Measurements from ENCODE around the gene MSRB3. TPM values are rescaled to one million over a fixed set of nuclear protein-coding genes. Genes with fewer than 3 reads are reported as not detected.
"Not testable (repeated sequence)": the region's sequence is repeated elsewhere in the genome, so short reads cannot be mapped to it uniquely, and the experiment has no call there.

The MSRB3 gene
- total RNA-seq, 1 experiment from 2014 or later, result 19.1 TPM

DNA sequence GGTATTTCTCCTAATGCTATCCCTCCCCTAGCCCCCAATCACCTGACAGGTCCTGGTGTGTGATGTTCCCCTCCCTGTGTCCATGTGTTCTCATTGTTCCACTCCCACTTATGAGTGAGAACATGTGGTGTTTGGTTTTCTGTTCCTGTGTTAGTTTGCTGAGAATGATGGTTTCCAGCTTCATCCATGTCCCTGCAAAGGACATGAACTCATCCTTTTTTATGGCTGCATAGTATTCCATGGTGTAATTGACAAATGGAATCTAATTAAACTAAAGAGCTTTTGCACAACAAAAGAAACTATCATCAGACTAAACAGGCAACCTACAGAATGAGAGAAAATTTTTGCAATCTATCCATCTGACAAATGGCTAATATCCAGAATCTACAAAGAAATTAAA, 178.9 kb downstream of the MSRB3 start:
- not testable (repeated sequence) for H3K4me3 ChIP-seq; H3K4me1 ChIP-seq; H3K27me3 ChIP-seq; DNase-seq; H3K27ac ChIP-seq; H3K36me3 ChIP-seq; H3K9me3 ChIP-seq (replicated peaks)

DNA sequence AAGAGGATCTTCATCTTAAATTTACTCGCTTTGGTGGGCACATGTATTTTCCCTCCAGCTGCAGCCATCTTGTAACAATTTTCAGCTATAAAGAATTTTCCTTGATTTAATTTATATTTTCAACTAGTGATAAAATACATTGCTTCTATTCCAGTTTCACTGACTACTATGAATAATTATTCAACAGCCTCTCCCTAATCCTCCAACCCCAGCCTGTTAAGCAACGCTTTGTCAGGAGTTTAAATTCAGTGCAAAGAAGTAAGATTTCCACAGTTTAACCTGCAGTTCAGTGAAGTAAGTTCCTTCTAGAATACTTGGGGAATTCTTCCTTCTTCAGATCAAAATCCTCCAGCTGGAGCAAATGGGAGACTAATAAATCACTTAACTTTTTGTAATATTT, 180.2 kb downstream of the MSRB3 start:
- no peaks in the 10 kb centered on the region for H3K4me1 ChIP-seq

DNA sequence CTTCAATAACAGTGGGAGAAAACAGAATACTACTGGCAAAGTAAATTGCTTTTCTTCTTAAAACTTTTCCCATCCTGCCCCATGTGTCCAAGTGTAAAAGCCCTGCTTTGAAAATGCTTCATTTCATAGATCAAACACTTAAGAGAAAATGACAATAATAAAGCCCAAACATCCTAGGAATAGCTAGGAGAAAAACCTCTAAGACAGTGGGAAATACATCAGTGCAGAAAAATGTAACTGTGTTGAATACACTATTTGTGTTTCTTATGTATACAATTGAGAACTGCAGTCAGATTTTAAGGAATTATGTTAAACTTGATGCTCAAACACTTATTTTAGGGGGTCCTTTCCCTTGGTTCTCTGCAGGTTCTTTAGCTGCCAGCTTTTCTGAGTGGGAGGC, 181.1 kb downstream of the MSRB3 start:
- no peak for DNase-seq

More for the DNA sequence above, 180.2 kb downstream of the MSRB3 start:
- H3K9me3 ChIP-seq (replicated peaks), result no peaks in the 10 kb centered on the region; the same call in 1 of the 2 replicates
- DNase-seq, result no peak
- H3K36me3 ChIP-seq, result peaks cover 2% of the 10 kb centered on the region; the same call in 1 of the 2 replicates
- H3K27ac ChIP-seq, result no peak overlapping the region
- no peak overlapping the region for H3K4me3 ChIP-seq
- no peaks in the 10 kb centered on the region for H3K27me3 ChIP-seq

DNA sequence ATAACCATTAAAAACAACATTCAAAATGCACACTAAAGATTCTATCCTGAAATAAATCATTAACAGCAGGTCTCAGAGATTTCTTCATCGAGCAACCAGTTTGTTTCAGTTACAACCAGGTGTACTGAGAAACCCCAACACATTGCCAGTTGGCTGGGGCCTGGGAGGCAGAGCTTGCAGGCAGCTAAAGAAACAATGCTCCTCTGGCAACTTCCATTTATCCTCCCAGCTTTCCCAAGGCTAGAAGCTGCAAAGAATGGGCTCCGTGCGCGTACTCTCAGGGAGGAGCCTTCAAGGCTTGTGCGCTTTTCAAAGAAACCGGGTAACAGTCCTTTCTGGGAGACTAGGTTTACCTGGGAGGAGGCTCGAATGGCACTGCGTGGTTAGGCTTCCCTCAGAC, 181.6 kb downstream of the MSRB3 start:
- Histone ChIP-seq H3K36me3 (no peaks in the 10 kb centered on the region; the same call in 1 of the 2 replicates), H3K4me3 (no peak overlapping the region), H3K9me3 (replicated peaks) (no peaks in the 10 kb centered on the region; the same call in 1 of the 2 replicates), H3K27me3 (no peaks in the 10 kb centered on the region), H3K4me1 (peaks cover 7% of the 10 kb centered on the region; the same call in 1 of the 2 replicates), H3K27ac (no peak overlapping the region)
- DNase-seq, result no peak

More for the DNA sequence above, 181.1 kb downstream of the MSRB3 start:
- Histone ChIP-seq H3K36me3 (peaks cover under 1% of the 10 kb centered on the region; the same call in 1 of the 2 replicates), H3K9me3 (replicated peaks) (no peaks in the 10 kb centered on the region; the same call in 1 of the 2 replicates), H3K27ac (no peak overlapping the region), H3K4me1 (peaks cover 2% of the 10 kb centered on the region; the same call in 1 of the 2 replicates), H3K27me3 (no peaks in the 10 kb centered on the region), H3K4me3 (no peak overlapping the region)

DNA sequence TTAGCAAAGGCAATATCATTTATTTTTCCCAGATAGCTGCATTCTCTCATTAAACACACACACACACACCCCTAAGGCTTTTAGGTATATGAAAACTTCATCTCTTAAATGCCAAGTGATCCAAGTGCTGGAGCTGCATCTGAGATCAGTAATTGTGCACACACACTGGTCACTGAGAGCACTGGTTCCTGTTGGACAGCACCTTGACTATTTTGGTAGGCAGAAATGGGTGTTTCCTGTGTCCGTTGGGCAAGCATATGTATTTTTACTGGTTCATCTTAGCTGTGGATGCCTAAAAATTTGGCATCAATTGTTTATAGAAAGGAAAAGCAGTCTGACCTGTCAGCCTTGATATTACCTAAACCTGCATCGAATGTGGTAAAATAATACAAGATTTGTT, 182.5 kb downstream of the MSRB3 start:
- Histone ChIP-seq H3K36me3 (no peaks in the 10 kb centered on the region; the same call in 1 of the 2 replicates), H3K27ac (no peak overlapping the region), H3K4me3 (no peak overlapping the region), H3K27me3 (no peaks in the 10 kb centered on the region), H3K4me1 (peaks cover 8% of the 10 kb centered on the region; the same call in 1 of the 2 replicates), H3K9me3 (replicated peaks) (no peaks in the 10 kb centered on the region; the same call in 1 of the 2 replicates)
- no peak for DNase-seq

DNA sequence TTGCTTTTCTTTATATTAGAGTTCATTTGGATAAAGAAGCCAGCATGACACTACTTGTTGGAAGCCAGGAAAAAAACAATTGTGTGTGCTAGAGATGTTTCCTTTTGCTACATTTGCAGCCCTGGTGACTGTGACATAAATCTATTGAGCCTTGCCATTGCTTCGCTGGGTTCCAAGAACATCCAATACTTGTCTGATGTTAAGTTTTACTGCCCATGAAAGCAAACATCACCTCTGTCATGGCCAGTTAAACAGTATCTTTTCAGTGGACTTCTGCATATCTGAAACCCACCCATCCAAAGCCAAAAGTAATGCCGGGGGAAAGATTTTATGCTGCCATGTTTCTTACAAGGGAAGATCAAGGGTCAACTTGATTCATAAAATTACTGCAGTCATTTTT, 184.0 kb downstream of the MSRB3 start:
- Histone ChIP-seq H3K4me1 (peaks cover 8% of the 10 kb centered on the region; the same call in 1 of the 2 replicates), H3K27me3 (no peaks in the 10 kb centered on the region), H3K4me3 (no peak overlapping the region), H3K9me3 (replicated peaks) (no peaks in the 10 kb centered on the region; the same call in 1 of the 2 replicates), H3K36me3 (no peaks in the 10 kb centered on the region; the same call in 1 of the 2 replicates), H3K27ac (no peak overlapping the region)
- no peak for DNase-seq

DNA sequence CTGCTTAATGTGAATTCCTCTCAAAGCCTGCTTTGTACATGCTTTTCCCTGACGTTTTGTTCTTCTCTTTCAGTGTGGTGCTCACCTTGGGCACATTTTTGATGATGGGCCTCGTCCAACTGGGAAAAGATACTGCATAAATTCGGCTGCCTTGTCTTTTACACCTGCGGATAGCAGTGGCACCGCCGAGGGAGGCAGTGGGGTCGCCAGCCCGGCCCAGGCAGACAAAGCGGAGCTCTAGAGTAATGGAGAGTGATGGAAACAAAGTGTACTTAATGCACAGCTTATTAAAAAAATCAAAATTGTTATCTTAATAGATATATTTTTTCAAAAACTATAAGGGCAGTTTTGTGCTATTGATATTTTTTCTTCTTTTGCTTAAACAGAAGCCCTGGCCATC, 184.6 kb downstream of the MSRB3 start:
- Histone ChIP-seq H3K27ac (no peak overlapping the region), H3K36me3 (no peaks in the 10 kb centered on the region; the same call in 1 of the 2 replicates), H3K4me1 (peaks cover 8% of the 10 kb centered on the region; the same call in 1 of the 2 replicates), H3K4me3 (no peak overlapping the region), H3K27me3 (no peaks in the 10 kb centered on the region), H3K9me3 (replicated peaks) (no peaks in the 10 kb centered on the region)
- no peak for DNase-seq

DNA sequence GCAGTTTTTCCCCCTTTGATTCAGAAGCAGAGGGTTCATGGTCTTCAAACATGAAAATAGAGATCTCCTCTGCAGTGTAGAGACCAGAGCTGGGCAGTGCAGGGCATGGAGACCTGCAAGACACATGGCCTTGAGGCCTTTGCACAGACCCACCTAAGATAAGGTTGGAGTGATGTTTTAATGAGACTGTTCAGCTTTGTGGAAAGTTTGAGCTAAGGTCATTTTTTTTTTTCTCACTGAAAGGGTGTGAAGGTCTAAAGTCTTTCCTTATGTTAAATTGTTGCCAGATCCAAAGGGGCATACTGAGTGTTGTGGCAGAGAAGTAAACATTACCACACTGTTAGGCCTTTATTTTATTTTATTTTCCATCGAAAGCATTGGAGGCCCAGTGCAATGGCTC, 185.1 kb downstream of the MSRB3 start:
- peaks cover 8% of the 10 kb centered on the region; the same call in 1 of the 2 replicates for H3K4me1 ChIP-seq

DNA sequence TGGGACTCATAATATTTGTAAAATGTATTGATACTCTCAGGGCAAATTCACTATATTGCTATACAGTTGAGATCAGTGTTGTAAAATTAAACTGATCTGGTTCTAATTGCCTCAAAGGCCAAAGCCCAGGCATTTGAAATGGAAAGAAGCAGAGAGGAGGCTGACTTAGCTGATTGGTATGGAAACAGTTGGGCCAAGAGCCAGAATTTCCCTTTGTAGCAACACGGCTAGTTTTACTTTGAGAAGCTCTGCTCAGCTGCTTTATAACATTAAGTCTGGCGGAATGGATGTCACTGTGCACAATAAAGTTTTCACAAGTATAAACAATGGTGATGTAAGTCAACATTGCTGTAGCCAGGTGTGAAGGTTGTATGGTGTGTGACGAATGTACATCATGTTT, 186.4 kb downstream of the MSRB3 start:
- H3K9me3 ChIP-seq (replicated peaks), result no peaks in the 10 kb centered on the region
- H3K36me3 ChIP-seq, result no peaks in the 10 kb centered on the region

More for the DNA sequence above, 185.1 kb downstream of the MSRB3 start:
- H3K36me3 ChIP-seq, result no peaks in the 10 kb centered on the region
- no peak for DNase-seq
- H3K4me3 ChIP-seq, result no peak overlapping the region
- H3K9me3 ChIP-seq (replicated peaks), result no peaks in the 10 kb centered on the region
- no peak overlapping the region for H3K27ac ChIP-seq
- no peaks in the 10 kb centered on the region for H3K27me3 ChIP-seq

DNA sequence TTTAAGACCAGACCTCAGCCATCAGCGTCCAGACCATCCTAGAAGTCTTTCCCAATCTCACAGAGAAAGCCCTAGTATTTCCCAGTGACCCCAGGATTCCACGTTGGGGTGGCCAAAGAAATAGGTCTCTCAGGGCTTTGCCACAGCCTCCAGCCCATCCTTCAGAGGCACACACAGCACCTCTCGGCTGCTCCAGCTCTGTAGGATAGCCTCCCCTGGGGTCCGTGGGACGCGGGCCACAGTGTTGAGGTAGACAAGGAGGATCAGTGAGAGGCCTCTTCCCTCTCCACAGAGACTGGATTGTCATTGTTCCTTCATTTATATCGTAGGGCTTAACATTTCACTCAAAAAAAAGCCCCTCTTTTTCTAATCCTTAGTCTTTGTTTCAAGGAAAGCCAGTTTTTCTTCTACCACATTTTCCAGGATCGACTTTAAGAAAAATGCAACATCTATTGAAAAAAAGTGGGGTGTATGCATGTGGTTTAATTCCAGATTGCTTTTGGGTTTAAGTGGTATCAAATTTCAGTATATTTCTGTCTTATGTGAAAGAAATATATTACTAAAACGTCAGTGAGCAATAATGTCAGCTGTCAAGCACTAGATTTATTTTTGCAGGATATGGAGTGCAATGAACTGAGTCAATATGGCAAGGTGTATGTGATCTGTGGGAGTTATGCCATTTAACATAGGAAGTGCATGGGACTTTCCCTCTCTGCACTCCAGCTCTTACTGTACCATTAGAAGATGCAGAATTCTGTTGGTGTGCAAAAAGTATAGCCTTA, 187.5 kb downstream of the MSRB3 start:
- no peak for DNase-seq
- no peaks in the 10 kb centered on the region for H3K27me3 ChIP-seq
- peaks cover 8% of the 10 kb centered on the region; the same call in 1 of the 2 replicates for H3K4me1 ChIP-seq
- H3K36me3 ChIP-seq, result no peaks in the 10 kb centered on the region
- no peak overlapping the region for H3K4me3 ChIP-seq
- no peak overlapping the region for H3K27ac ChIP-seq
- no peaks in the 10 kb centered on the region for H3K9me3 ChIP-seq (replicated peaks)

More for the DNA sequence above, 186.4 kb downstream of the MSRB3 start:
- Histone ChIP-seq H3K27me3 (no peaks in the 10 kb centered on the region), H3K27ac (no peak overlapping the region), H3K4me3 (no peak overlapping the region), H3K4me1 (peaks cover 8% of the 10 kb centered on the region; the same call in 1 of the 2 replicates)
- peak; percentile 7 to 25 for DNase-seq

DNA sequence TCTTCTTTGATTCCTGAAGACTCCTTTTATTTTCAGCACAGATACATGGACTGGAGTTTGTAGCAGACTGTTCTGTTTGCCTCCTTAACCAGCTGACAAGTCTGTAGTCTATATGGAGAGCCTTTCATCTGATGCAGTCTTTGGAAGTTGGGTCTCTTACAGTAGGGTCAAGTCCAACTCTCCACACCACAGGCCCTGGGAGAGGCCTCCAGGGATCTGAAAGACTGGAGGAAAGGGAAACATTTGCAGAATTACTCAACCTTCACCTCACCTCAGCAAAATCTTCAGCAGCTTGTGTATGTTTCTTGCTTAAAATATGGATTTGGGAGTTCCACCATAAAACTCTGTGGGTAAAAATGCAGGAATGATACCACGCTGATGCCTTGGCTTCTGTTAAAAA, 188.4 kb downstream of the MSRB3 start:
- Histone ChIP-seq H3K4me3 (no peak overlapping the region), H3K9me3 (replicated peaks) (no peaks in the 10 kb centered on the region), H3K36me3 (no peaks in the 10 kb centered on the region), H3K27ac (no peak overlapping the region), H3K4me1 (peaks cover 8% of the 10 kb centered on the region; the same call in 1 of the 2 replicates), H3K27me3 (no peaks in the 10 kb centered on the region)
- DNase-seq, result no peak

DNA sequence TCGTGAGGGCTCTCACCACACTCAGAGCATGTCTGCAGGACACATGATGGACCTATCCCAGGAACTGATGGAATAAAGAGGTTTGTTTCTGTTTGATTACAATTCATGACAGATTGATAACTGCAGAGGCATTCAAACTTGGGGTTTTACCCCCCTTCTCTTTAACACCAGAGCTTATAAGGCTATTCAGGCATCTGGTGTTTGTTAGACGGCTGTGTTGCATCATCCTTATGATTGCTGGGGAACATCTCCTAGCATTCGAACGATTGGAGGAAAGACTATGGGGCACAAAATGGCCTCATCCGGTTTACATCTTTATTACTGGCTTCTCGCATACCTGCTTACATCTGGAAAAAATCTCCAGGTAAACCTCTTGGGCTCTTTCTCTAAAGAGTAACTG, 191.8 kb downstream of the MSRB3 start:
- DNase-seq, result no peak
- H3K36me3 ChIP-seq, result no peaks in the 10 kb centered on the region
- no peak overlapping the region for H3K27ac ChIP-seq
- no peaks in the 10 kb centered on the region for H3K4me1 ChIP-seq
- no peaks in the 10 kb centered on the region for H3K9me3 ChIP-seq (replicated peaks)
- H3K4me3 ChIP-seq, result no peak overlapping the region
- H3K27me3 ChIP-seq, result no peaks in the 10 kb centered on the region

DNA sequence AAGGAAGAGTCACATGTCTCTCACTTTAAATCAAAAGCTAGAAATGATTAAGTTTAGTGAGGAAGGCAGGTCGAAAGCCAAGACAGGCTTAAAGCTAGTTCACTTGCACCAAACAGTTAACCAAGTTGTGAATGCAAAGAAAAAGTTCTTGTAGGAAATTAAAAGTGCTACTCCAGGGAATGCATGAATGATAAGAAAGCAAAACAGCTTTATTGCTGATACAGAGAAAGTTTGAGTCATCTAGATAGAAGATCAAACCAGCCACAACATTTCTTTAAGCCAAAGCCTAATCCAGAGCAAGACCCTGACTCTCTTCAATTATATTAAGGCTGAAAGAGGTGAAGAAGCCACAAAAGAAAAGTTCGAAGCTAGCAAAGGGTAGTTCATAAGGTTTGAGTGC, 193.6 kb downstream of the MSRB3 start:
- no peaks in the 10 kb centered on the region for H3K9me3 ChIP-seq (replicated peaks)
- no peak for DNase-seq
- H3K36me3 ChIP-seq, result no peaks in the 10 kb centered on the region
- H3K27me3 ChIP-seq, result no peaks in the 10 kb centered on the region
- no peaks in the 10 kb centered on the region for H3K4me1 ChIP-seq
- H3K27ac ChIP-seq, result no peak overlapping the region
- H3K4me3 ChIP-seq, result no peak overlapping the region

DNA sequence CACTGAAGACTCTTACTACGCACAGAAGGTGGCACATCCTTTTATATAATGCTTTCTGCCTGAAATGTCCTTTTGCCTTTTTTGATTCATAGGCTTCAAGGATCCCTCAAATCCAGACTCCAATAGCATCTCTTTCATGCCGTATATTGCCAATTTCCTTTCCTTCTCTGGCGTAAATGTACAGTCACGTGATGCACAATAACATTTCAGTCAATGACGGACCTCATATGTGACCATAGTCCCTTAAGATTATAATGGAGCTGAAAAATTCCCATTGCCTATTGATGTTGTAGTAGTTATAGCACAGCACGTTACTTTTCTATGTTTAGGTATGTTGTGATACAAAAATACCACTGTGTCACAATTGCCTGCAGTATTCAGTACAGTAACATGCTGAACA, 196.3 kb downstream of the MSRB3 start:
- Histone ChIP-seq H3K4me3 (no peak overlapping the region), H3K27me3 (no peaks in the 10 kb centered on the region), H3K9me3 (replicated peaks) (no peaks in the 10 kb centered on the region), H3K4me1 (no peaks in the 10 kb centered on the region), H3K36me3 (no peaks in the 10 kb centered on the region), H3K27ac (no peak overlapping the region)
- no peak for DNase-seq

DNA sequence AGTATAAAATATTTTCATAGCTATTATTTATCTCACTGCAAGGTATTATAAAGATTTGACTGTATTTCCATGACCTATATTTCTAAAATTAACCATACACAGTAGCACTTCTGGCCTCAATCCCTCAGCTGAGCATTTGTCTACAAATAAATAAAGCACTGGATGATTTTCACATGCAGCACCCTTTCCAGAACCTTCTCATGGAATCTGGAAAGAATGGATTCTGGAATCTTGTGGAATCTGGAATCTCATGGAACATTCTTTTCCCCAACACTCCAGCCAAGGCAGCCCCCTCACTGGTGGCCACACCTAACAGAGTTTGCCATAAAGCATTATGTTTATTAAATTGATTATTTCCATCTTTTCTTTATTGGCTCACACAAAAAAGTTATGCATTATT, 199.2 kb downstream of the MSRB3 start:
- no peak overlapping the region for H3K27ac ChIP-seq
- H3K9me3 ChIP-seq (replicated peaks), result 0 out of 2 replicates have a peak, but pooled peaks cover 1% of the 10 kb centered on the region
- H3K4me1 ChIP-seq, result no peaks in the 10 kb centered on the region
- no peaks in the 10 kb centered on the region for H3K27me3 ChIP-seq
- no peak for DNase-seq
- H3K36me3 ChIP-seq, result no peaks in the 10 kb centered on the region
- no peak overlapping the region for H3K4me3 ChIP-seq

Data from SJCRH30 (cell line).